Heart right ventricle (tissue), 16 donors: ENCODE data around the gene CASP10. TPM values are rescaled to one million over a fixed set of nuclear protein-coding genes. Genes with fewer than 3 reads are reported as not detected.
"Not testable (repeated sequence)": the region's sequence is repeated elsewhere in the genome, so short reads cannot be mapped to it uniquely, and the experiment has no call there.

ENCODE experiments used
- ATAC-seq, 8 donors: fragments of 200-7000 bp; cut with Tn5 transposase; one replicate each; pipeline ENCODE4 v1.9.1; 2020; ENCODE audit warnings: mild to moderate bottlenecking in 8 of 8, moderate library complexity in 8 of 8, moderate number of reproducible peaks in 1 of 8
- DNase-seq, 2 donors: peaks; one replicate each; pipeline ENCODE4 v3.0.0-alpha.2; 2020
- H3K27ac ChIP-seq, 10 donors: fragments of 200-600 bp; sonication (generic) in 2 of 10; one replicate each; pipeline versions ENCODE4 v1.5.0 to v1.8.0; 2020 to 2022; ENCODE audit warnings: mild to moderate bottlenecking in 3 of 10
- H3K27me3 ChIP-seq, 7 donors: fragments of 200-600 bp; one replicate each; pipeline ENCODE4 v1.8.0; 2021 to 2022; ENCODE audit warnings: mild to moderate bottlenecking in 2 of 7
- H3K36me3 ChIP-seq, 9 donors: fragments of 200-600 bp; sonication (generic) in 1 of 9; one replicate each; pipeline versions ENCODE4 v1.5.0 to v1.8.0; 2020 to 2022; ENCODE audit warnings: mild to moderate bottlenecking in 2 of 9
- H3K4me1 ChIP-seq, 9 donors: fragments of 200-600 bp; sonication (generic) in 1 of 9; one replicate each; pipeline versions ENCODE4 v1.5.0 to v1.8.0; 2020 to 2022; ENCODE audit warnings: mild to moderate bottlenecking in 4 of 9
- H3K4me3 ChIP-seq, 10 donors: fragments of 200-600 bp; sonication (generic) in 2 of 10; one replicate each; pipeline versions ENCODE4 v1.5.0 to v1.8.0; 2020 to 2022; ENCODE audit warnings: mild to moderate bottlenecking in 7 of 10, moderate library complexity in 2 of 10
- H3K9me3 ChIP-seq, 11 donors: fragments of 200-600 bp in 10 of 11; sonication (generic) in 2 of 11; one replicate each; pipeline versions ENCODE4 v1.5.0 to v1.8.0; 2013 to 2022; ENCODE audit warnings: mild to moderate bottlenecking in 2 of 11, control low read depth in 1 of 11, moderate library complexity in 1 of 11
- CTCF ChIP-seq, 9 donors: fragments of 200-600 bp; sonication (generic) in 2 of 9; IDR thresholded peaks; one replicate each; pipeline versions ENCODE4 v1.5.0 to v1.8.0; 2021 to 2022; ENCODE audit warnings: antibody characterized with exemption in 9 of 9, mild to moderate bottlenecking in 5 of 9, moderate library complexity in 1 of 9
- WGBS, 2 donors: extraction: QIAGEN DNeasy Blood & Tissue Kit; methylation state at CpG; one replicate each; pipeline ENCODE4 v1.1.7; 2013; ENCODE audit warnings: inconsistent platforms in 1 of 2; 5-methylcytosine and 5-hydroxymethylcytosine counted together
- intact Hi-C, 10 donors: fragments of 100-400 bp; cut with DNase I; formaldehyde crosslinking; loops; one replicate each; pipeline versions ENCODE4 v1.11.1 to v1.14.2; 2022
- polyA plus RNA-seq, 2 donors: library from polyadenylated mRNA; stranded (reverse); fragments of 200-250 nt; gene quantifications; one replicate each; pipeline ENCODE4 v1.2.3, GENCODE V29; 2013
- total RNA-seq, 10 donors: library from RNA; stranded (reverse); fragmentation: NEBNext Ultra II Directional in 3 of 10; extraction: Animal tissue kit (Norgen Biotek cat#: 25700) in 3 of 10; gene quantifications; one replicate each; pipeline versions ENCODE4 v1.2.1 to v1.2.4, GENCODE V29; 2021 to 2023
- donor health status: Arrhythmogenic right ventricular cardiomyopathy.
- donor health status: ischemic (EF 13 %, LVEDD 7.1; RV severe dilation, severe dysfunction).
- donor health status: healthy with polysubstance abuse.
- donor health status: DM: no; HTN: yes; CAD: no.
- donor health status: DM: no; HTN: no; CAD: no.
- donor health status: ischemic (EF 25% LVEDD 6.9; RV normal size, moderate dysfunction).
- donor health status: ischemic (EF 25% LVEDD 5.7; RV mildly dilated, moderate dysfunction).
- donor health status: healthy.
- donor health status: DM: yes; HTN: yes; CAD: no.
- donor health status: Ischemic cardiomyopathy.
- donor health status: ischemic (EF 35%, LVEDD 5.7; RV mildly dilated, moderate dysfunction).
- donor health status: nonischemic (EF 11% LVEDD 7.7; RV severe dilation, severe dysfunction).
- donor health status: DM: yes; HTN: yes; CAD: no.
- donor health status: PGD.
- donor health status: ischemic (EF 29% LVEDD 5.4; RV normal size, mild dysfunction).
- donor health status: nonischemic (EF 23%, LVEDD 6.1; RV moderate dilation, normal function).

CASP10 gene
- total and polyA plus RNA-seq, 12 donors = 2.0 to 13.2 (median 5.6) TPM

- WGBS, 2 donors = 75 to 82% methylated on average over 7 of the region's 7 CpGs
- TF ChIP-seq CTCF (IDR thresholded peaks at IDR 0.05) = no peak
- ATAC-seq = no peak
- peaks cover 0 to 84% (median 15%) of the 10 kb centered on the region in 9 donors for H3K4me1 ChIP-seq
- no peaks in the 10 kb centered on the region for H3K27me3 ChIP-seq
- intact Hi-C loops = loop anchor here in 8 of 10 donors (2.0 to 10.0 kb wide), 6 partner anchors 125 to 387 kb away; partner anchors contain the start of genes STRADB (in 2 of the 8) and TRAK2 (in 2 of the 8)
- no peak overlapping the region for H3K4me3 ChIP-seq
- no peaks in the 10 kb centered on the region for H3K36me3 ChIP-seq
- no peak for DNase-seq
- peaks cover 0 to 5% (median 0%) of the 10 kb centered on the region in 11 donors for H3K9me3 ChIP-seq
- peak overlapping the region in 1 of 10 donors; percentile 46 for H3K27ac ChIP-seq
Observed at GRCh38 chr2:201237486-201238123, 54.7 kb downstream of the CASP10 start.

GRCh38 chr2:201239167-201239935, 56.4 kb downstream of the CASP10 start:
- DNase-seq (peak; percentile 68 to 71), ATAC-seq (peak; percentile 73 to 92 (median 84))
- not testable (repeated sequence) for H3K27me3 ChIP-seq, H3K36me3 ChIP-seq, H3K9me3 ChIP-seq
- 81 to 88% methylated on average over 21 of the region's 21 CpGs for WGBS, 2 donors
- Histone ChIP-seq H3K27ac (peak overlapping the region; percentile 12 to 88 (median 58)), H3K4me3 (peak overlapping the region in 1 of 10 donors; percentile 14), H3K4me1 (peaks cover 0 to 74% (median 11%) of the 10 kb centered on the region in 9 donors)
- intact Hi-C loops = loop anchor here in 8 of 10 donors (5.0 to 10.0 kb wide), 4 partner anchors 123 to 385 kb away; partner anchors contain the start of genes STRADB (in 2 of the 8) and TRAK2 (in 2 of the 8)

GRCh38 chr2:201242571-201243277, 59.8 kb downstream of the CASP10 start:
- TF ChIP-seq CTCF (IDR thresholded peaks at IDR 0.05) = no peak
- Histone ChIP-seq H3K4me3 (no peak overlapping the region), H3K36me3 (no peaks in the 10 kb centered on the region), H3K27me3 (no peaks in the 10 kb centered on the region), H3K27ac (no peak overlapping the region), H3K9me3 (peaks cover 0 to 5% (median 0%) of the 10 kb centered on the region in 11 donors), H3K4me1 (peaks cover 0 to 51% (median 0%) of the 10 kb centered on the region in 9 donors)
- intact Hi-C loops = no loop called here
- DNase-seq (no peak), ATAC-seq (no peak)

- Histone ChIP-seq H3K27me3 (no peaks in the 10 kb centered on the region), H3K36me3 (no peaks in the 10 kb centered on the region), H3K9me3 (peaks cover 0 to 5% (median 0%) of the 10 kb centered on the region in 11 donors), H3K4me1 (peaks cover 0 to 34% (median 0%) of the 10 kb centered on the region in 9 donors), H3K4me3 (no peak overlapping the region), H3K27ac (no peak overlapping the region)
- no peak for TF ChIP-seq CTCF (IDR thresholded peaks at IDR 0.05)
- ATAC-seq = no peak
- intact Hi-C loops = no loop called here
- DNase-seq = no peak
- 89 to 93% methylated on average over 5 of the region's 5 CpGs for WGBS, 2 donors
Observed at GRCh38 chr2:201244829-201245228, 61.9 kb downstream of the CASP10 start.
